ENCODE measurements around the gene SRL.

Gene SRL

DNA sequence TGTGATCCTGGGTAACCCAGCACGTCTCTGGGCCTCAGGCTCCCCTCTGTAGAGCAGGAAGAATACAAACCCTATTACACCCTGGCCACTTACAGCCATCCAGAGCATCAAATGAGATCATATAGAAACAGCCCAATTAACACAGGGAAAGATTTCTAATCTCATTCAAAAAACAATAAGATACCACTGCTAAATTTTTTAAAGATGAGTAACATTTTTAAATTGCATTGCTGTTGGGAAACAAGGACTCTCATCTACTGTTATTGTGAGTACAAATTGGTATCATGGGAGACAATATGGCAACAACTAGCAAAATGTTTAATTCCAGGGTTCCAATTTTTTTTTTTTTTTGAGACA lies 41.1 kb downstream of the SRL start:
- no peak for DNase-seq (ENCODE audit: low read depth in 2 of 2)

DNA sequence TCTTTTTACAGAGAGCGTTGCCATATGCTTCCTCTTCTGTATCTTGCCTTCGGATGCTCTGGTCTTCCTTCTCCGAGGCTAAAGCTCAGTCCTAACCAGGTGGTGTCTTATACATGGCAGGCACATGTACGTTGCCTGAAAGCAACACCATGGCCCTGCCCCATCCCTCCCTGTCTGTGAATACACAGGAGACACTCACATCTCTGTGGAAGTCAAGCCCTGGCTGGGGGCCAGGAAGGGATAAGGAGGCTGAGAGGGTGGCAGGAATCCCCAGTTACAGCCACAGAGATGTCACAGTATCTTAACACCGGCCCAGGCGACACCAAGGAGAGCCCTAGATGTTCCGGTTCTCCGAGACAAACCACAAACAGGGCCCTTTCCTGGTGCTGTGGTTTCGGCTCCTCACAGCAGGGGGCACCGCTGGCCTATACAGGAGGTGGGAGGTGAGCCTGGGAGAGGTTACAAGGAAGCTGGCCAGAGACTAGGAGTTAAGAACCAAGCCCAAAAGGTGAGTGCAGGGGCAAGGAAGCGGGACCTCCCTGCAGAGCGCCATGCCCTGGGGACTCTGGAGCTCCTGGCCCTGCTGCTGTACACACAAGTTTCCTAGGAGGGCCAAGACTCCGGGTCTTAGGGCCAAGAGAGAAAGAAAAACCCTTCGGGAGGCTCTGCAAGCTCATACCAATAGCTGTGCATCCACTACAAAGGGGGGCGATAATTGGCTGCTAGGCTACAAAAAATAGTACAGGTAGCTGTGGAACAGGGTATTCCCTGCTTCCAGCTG lies 41.7 kb downstream of the SRL start:
- DNase-seq (ENCODE audit: low read depth in 2 of 2): no peak

GRCh38 chr16:4198816-4199215 lies 43.1 kb downstream of the SRL start:
- DNase-seq (ENCODE audit: low read depth in 2 of 2): no peak

DNA sequence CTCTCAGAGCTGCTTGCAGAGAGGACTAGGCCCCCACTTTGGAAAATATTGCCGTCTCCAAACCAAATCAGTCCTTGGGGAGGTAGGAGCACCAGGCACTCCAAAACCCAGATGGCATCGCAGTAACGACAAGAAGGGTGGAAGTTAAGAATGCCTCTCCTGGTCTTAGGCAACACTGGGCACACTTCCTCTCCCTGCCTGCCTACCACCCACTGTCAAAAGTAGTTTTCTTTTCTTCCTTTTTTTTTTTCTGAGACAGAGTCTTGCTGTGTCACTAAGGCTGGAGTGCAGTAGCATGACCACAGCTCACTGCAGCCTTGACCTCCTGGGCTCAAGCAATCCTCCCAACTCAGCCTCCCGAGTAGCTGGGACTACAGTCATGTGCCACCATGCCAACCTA lies 47.2 kb downstream of the SRL start:
- DNase-seq (ENCODE audit: low read depth in 2 of 2): no peak

DNA sequence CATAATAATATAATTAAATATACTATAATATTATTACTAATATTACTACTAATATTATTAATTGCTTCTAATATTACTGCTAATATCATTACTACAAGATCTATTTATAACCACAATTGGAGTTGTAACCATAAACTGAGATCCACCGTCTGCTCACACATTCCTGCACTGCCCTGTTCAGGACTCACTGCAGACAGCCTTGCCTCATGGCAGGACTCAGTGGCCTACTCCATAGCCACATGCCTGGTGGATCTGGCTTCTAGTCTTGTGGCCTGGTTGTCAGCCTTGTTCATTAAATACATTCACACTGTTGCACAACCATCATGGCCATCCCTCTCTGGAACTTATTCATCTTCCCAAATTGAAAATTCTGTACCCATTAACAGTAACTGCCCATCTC lies 48.0 kb downstream of the SRL start:
- DNase-seq (ENCODE audit: low read depth in 2 of 2): no peak

- no peak for DNase-seq (ENCODE audit: low read depth in 2 of 2)
These were observed 49.7 kb downstream of the SRL start for GRCh38 chr16:4192206-4192605.

DNA sequence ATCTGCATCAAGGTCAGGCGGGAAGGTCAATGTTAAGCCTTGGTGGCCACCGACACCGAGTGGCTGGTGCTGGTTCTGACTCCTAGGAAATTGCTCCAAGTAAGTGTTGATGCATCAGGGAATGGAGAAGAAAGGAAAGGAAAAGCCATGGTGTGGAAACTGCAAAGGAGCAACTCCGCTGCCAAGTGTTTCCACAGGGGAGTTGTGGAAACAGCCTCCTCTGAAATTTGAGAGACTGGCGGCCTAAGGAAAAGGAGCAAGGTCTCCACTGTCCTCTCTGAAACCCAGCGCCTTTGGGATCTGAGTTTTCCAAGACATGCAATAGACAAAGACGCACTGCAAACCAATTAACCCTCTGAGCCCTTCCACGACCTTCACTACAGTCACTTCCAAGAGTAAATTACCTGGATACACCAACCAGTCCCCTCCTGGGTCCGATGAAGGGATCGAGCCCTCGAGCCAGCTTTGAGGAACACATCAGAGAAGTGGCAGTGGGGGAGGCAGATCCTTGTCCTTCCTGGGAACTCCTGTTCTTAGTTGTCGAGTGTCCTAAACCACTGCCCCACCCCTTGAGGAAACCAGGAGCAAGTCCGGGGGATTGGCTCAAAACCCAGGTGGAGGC lies 51.1 kb downstream of the SRL start:
- DNase-seq (ENCODE audit: low read depth in 2 of 2): no peak

GRCh38 chr16:4190086-4190485 lies 51.8 kb downstream of the SRL start:
- DNase-seq (ENCODE audit: low read depth in 2 of 2): no peak

- no peak for DNase-seq (ENCODE audit: low read depth in 2 of 2)
These were observed 57.7 kb downstream of the SRL start for GRCh38 chr16:4184038-4184702.

- peak; percentile 78 to 83 for DNase-seq (ENCODE audit: low read depth in 2 of 2)
These were observed 58.4 kb downstream of the SRL start for GRCh38 chr16:4183237-4184037.

DNA sequence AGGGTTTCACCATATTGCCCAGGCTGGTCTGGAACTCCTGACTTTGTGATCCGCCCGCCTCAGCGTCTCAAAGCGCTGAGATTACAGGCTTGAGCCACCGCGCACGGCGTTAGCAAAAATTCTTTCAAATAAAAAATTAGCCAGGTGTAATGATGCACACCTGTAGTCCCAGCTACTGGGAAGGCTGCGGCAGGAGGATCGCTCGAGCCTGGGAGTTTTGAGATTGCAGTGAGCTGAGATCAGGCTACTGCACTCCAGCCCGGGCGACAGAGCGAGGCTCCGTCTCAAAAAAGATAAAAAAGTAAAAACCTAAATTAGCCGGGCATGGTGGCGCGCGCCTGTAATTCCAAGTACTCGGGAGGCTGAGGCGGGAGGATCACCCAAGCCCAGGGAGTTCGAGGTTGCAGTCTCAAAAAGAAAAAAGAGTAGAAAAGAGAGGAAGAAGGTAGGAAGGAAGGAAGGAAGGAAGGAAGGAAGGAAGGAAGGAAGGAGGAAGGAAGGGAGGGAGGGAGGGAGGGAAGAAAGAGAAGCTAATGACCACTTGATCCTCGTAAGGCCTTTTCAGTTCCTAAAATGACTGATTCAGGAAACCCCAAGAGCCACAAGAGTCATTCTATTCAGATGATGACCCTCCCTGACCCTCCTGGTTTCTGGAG lies 59.2 kb downstream of the SRL start:
- DNase-seq (ENCODE audit: low read depth in 2 of 2): no peak

GRCh38 chr16:4180511-4180910 lies 61.4 kb downstream of the SRL start:
- DNase-seq (ENCODE audit: low read depth in 2 of 2): no peak

DNA sequence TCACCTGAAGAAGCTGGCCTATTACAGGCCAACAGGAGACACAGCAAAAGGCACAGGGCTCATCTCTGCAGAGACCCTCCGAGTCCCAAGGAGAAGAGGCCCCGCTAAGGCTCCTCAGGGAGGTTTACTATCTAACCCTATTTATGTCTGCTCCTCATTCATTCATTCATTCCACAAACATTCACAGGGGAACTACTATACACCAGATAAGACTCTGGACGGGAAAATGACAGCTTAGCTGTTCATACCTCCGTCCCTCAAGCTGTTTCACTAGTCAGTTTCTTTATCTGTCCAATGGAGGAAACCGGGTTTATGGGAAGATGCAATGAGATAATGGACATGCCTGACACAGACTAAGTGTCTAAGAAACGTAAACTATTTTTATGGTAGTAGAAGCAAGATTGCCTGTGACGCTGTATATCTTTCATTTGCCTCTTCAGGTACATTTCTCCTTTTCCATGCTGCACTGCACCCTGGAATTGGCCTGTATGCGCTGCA lies 62.1 kb downstream of the SRL start:
- DNase-seq (ENCODE audit: low read depth in 2 of 2): no peak

DNA sequence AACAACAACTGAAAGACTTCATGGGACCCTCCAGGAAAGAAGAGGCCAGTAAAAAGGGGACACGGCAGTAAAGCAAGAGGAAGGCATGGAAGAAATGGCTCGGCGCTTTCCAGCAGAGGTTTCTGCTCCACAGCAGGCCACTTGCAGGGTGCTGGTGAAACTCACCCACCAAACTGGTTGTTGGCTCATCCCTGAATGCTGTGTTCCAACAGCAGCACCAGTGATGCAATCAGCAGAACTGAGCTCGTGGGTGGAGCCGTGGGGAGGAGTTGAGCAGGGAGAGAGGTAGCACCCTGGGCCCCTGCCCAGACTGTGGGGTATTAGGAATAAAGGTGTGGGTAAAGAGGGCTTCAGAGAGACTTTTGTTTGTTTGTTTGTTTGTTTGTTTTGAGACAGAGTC lies 62.9 kb downstream of the SRL start:
- DNase-seq (ENCODE audit: low read depth in 2 of 2): no peak

DNA sequence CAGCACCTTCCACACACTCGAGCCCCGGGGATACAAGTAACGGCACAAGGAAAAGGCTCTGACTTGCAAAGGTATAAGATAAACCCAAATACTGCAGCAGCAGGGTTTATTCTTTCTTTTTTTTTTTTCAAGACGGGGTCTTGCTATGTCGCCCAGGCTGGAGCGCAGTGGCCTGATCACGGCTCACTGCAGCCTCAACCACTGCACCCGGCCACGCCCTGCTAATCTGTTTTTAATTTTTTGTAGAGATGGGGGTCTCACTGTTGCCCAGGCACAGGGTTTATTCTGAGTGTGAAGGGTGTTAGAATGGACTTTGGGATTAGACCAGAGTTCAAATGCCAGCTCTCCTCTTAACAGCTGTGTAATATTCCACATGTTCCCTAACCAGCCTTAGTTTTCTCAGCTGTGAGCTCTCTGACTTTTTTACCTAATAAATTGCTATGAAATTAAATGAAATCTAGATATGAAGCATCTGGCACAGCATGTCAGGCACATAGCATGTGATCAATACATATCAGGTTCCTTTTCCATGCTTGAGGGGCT lies 63.3 kb downstream of the SRL start:
- DNase-seq (ENCODE audit: low read depth in 2 of 2): no peak

GRCh38 chr16:4176906-4177417 lies 64.9 kb downstream of the SRL start:
- no peak for DNase-seq (ENCODE audit: low read depth in 2 of 2)

DNA sequence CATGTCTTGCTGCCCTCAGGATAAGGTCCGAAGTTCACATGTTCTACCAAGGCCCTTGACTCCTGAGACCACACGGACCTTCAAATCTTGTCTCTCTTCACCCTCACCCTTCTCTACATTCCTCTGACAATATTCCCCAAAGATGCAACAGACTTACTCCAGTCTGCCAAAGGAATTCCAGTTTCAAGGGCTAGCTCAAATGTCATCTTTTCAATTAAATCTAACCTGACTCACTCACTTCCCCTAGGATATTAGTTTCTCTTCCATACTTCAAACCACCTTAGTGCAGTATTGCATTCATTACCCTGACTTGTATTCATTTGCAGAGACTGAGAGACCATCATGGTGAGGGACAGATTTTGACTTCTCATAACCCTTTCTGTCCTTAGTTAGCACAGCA lies 66.0 kb downstream of the SRL start:
- DNase-seq (ENCODE audit: low read depth in 2 of 2): no peak

DNA sequence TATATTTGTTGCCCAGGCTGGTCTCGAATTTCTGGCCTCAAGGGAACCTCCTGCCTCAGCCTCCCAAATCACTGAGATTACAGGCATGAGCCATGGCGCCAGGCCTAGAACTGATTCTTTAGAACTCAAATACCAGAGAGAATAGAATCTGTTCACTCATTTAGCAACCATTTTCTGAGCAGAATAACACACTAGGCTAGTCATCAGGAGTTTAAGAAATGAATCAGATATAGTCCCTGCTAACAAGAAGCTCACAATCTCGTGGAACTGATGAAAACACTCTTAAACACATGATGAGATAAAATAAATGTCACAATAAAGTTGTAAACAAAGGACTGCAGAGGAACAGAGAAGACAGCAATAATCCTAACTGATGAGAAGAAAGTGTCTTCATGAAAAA lies 69.8 kb downstream of the SRL start:
- DNase-seq (ENCODE audit: low read depth in 2 of 2): no peak

GRCh38 chr16:4169415-4169814 lies 72.5 kb downstream of the SRL start:
- DNase-seq (ENCODE audit: low read depth in 2 of 2): no peak

DNA sequence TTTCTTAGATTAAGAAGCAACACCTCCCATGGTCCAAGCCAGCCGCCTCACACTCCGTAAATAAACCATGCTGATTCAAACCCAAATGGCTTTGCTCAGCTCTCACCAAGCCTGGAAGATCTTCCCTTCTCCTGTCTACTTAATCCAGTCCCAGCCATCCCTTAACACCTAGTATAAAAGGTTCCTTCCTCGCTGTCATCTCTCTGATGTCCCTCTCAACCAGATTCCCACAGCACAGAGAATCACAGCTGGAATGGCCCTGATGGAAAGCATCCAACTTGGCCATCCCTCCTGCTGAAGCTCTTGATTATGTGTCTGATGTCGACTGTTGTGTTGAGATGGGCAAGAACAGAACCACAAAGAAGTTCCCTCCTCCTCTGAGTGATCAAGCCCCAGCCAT lies 75.1 kb downstream of the SRL start:
- no peak for DNase-seq (ENCODE audit: low read depth in 2 of 2)
